Mesenchymal stem cell (in vitro differentiated cells and primary cell): ENCODE results near the gene HLCS.

Experiments used
- DNase-seq: peaks from one replicate; pipeline ENCODE4 v3.0.0-alpha.2; 2013
- H2AFZ ChIP-seq: one replicate; pipeline ENCODE4 v1.6.1; 2013; ENCODE audit warnings: low read depth, mild to moderate bottlenecking, control low read depth, inconsistent platforms, low read length, moderate library complexity
- H2AK5ac ChIP-seq: 2 replicates; pipeline ENCODE4 v1.6.1; 2013; ENCODE audit warnings: low read length, moderate library complexity, mild to moderate bottlenecking, inconsistent platforms; ENCODE audit not compliant: severe bottlenecking
- H2BK120ac ChIP-seq: one replicate; pipeline ENCODE4 v1.6.1; 2013; ENCODE audit warnings: low read depth, mild to moderate bottlenecking, inconsistent platforms, low read length, moderate library complexity
- H2BK12ac ChIP-seq, 2 experiments: one replicate each; pipeline ENCODE4 v1.6.1; 2013; ENCODE audit warnings: inconsistent platforms in 2 of 2, low read length in 2 of 2, mild to moderate bottlenecking in 2 of 2, moderate library complexity in 2 of 2, control low read depth in 1 of 2
- H2BK15ac ChIP-seq: one replicate; pipeline ENCODE4 v1.6.1; 2013; ENCODE audit warnings: mild to moderate bottlenecking, low read depth, inconsistent platforms; ENCODE audit not compliant: poor library complexity, severe bottlenecking
- H2BK5ac ChIP-seq: 2 replicates; pipeline ENCODE4 v1.6.1; 2013; ENCODE audit warnings: low read depth, mild to moderate bottlenecking, low read length, control low read depth, inconsistent platforms; ENCODE audit not compliant: poor library complexity, severe bottlenecking
- H3K14ac ChIP-seq, 2 experiments: one replicate each; pipeline ENCODE4 v1.6.1; 2013; ENCODE audit warnings: inconsistent platforms in 2 of 2, low read length in 2 of 2, control low read depth in 1 of 2, mild to moderate bottlenecking in 1 of 2, moderate library complexity in 1 of 2
- H3K18ac ChIP-seq, 2 experiments: one replicate each; pipeline ENCODE4 v1.6.1; 2013; ENCODE audit warnings: inconsistent platforms in 2 of 2, low read length in 2 of 2, control low read depth in 1 of 2, low read depth in 1 of 2, mild to moderate bottlenecking in 1 of 2
- H3K23ac ChIP-seq, 2 experiments: one replicate each; pipeline ENCODE4 v1.6.1; 2013; ENCODE audit warnings: inconsistent platforms in 2 of 2, low read length in 2 of 2, mild to moderate bottlenecking in 2 of 2, moderate library complexity in 2 of 2, control low read depth in 1 of 2
- H3K27ac ChIP-seq: 2 replicates; pipeline ENCODE4 v1.5.1; 2013; ENCODE audit warnings: mild to moderate bottlenecking, moderate library complexity, low read length, control low read depth, inconsistent platforms; ENCODE audit not compliant: poor library complexity, severe bottlenecking
- H3K27me3 ChIP-seq, 2 experiments: 2 replicates each; pipeline versions ENCODE4 v1.6.1 to v1.7.0; 2013; ENCODE audit warnings: low read length in 2 of 2, mild to moderate bottlenecking in 2 of 2, moderate library complexity in 2 of 2, control low read depth in 1 of 2, inconsistent platforms in 1 of 2; ENCODE audit not compliant: control insufficient read depth in 1 of 2, insufficient read depth in 1 of 2
- H3K36me3 ChIP-seq, 2 experiments: 2 replicates each; pipeline versions ENCODE4 v1.6.1 to v1.7.0; 2013; ENCODE audit warnings: low read length in 2 of 2, control low read depth in 1 of 2, inconsistent platforms in 1 of 2, low read depth in 1 of 2, mild to moderate bottlenecking in 1 of 2; ENCODE audit not compliant: insufficient read depth in 2 of 2, control insufficient read depth in 1 of 2
- H3K4ac ChIP-seq, 2 experiments: one replicate each; pipeline ENCODE4 v1.6.1; 2013; ENCODE audit warnings: inconsistent platforms in 2 of 2, low read length in 2 of 2, mild to moderate bottlenecking in 2 of 2, moderate library complexity in 2 of 2, control low read depth in 1 of 2, low read depth in 1 of 2
- H3K4me1 ChIP-seq: 2 replicates; pipeline ENCODE4 v1.6.1; 2013; ENCODE audit warnings: low read depth, low read length, control low read depth; ENCODE audit not compliant: control insufficient read depth, insufficient read depth
- H3K4me2 ChIP-seq: 2 replicates; pipeline ENCODE4 v1.6.1; 2013; ENCODE audit warnings: low read length, mild to moderate bottlenecking, inconsistent platforms; ENCODE audit not compliant: poor library complexity, severe bottlenecking
- H3K4me3 ChIP-seq, 2 experiments: 2 replicates each; pipeline versions ENCODE4 v1.5.1 to v1.7.0; 2013; ENCODE audit warnings: low read length in 2 of 2, mild to moderate bottlenecking in 2 of 2, control low read depth in 1 of 2, low read depth in 1 of 2; ENCODE audit not compliant: insufficient read depth in 1 of 2
- H3K79me1 ChIP-seq: replicated peaks from 2 replicates; pipeline ENCODE4 v1.6.1; 2013; ENCODE audit warnings: mild to moderate bottlenecking, control low read depth, low read length, inconsistent platforms; ENCODE audit not compliant: poor library complexity, severe bottlenecking
- H3K9ac ChIP-seq: 2 replicates; pipeline ENCODE4 v1.7.0; 2013; ENCODE audit warnings: mild to moderate bottlenecking, low read length, moderate library complexity
- H3K9me3 ChIP-seq: 2 replicates; pipeline ENCODE4 v1.7.0; 2013; ENCODE audit warnings: mild to moderate bottlenecking, low read length; ENCODE audit not compliant: control insufficient read depth
- H4K8ac ChIP-seq: one replicate; pipeline ENCODE4 v1.6.1; 2013; ENCODE audit warnings: inconsistent platforms, mild to moderate bottlenecking, low read length, moderate library complexity
- H4K91ac ChIP-seq: one replicate; pipeline ENCODE4 v1.6.1; 2013; ENCODE audit warnings: mild to moderate bottlenecking, low read length, inconsistent platforms
- WGBS: methylation state at CpG from one replicate; pipeline ENCODE4 v1.1.7; 2013; ENCODE audit warnings: mixed read lengths; 5-methylcytosine and 5-hydroxymethylcytosine counted together

Gene HLCS

GRCh38 chr21:36839123-36839522, 127.3 kb downstream of the HLCS start:
- Histone ChIP-seq H3K14ac (no peak overlapping the region), H2BK15ac (no peak overlapping the region), H2BK120ac (no peak overlapping the region), H3K9ac (peak overlapping the region; percentile 49), H3K4me3 (no peak overlapping the region), H3K36me3 (no peaks in the 10 kb centered on the region), H3K79me1 (peaks cover 15% of the 10 kb centered on the region), H4K8ac (no peak overlapping the region), H3K18ac (no peak overlapping the region), H2BK12ac (no peak overlapping the region), H2AFZ (no peak overlapping the region), H3K27ac (no peak overlapping the region), H3K27me3 (no peaks in the 10 kb centered on the region), H2BK5ac (no peak overlapping the region), H3K23ac (no peak overlapping the region), H3K4me1 (peaks cover 4% of the 10 kb centered on the region), H3K9me3 (no peaks in the 10 kb centered on the region), H4K91ac (no peak overlapping the region), H2AK5ac (peak overlapping the region; percentile 75), H3K4me2 (no peak overlapping the region), H3K4ac (no peak overlapping the region)
- peak; percentile 55 for DNase-seq
- over 99% methylated on average over 5 of the region's 6 CpGs for WGBS

GRCh38 chr21:36835383-36835795, 131.1 kb downstream of the HLCS start:
- no peak overlapping the region for H2BK12ac ChIP-seq
- no peaks in the 10 kb centered on the region for H3K36me3 ChIP-seq
- H2BK5ac ChIP-seq = no peak overlapping the region
- no peak overlapping the region for H2BK120ac ChIP-seq
- no peak overlapping the region for H3K23ac ChIP-seq
- no peak overlapping the region for H3K14ac ChIP-seq
- H3K4ac ChIP-seq = peak overlapping the region in 1 of 2 experiments; percentile 64
- no peak overlapping the region for H3K27ac ChIP-seq
- H2BK15ac ChIP-seq = no peak overlapping the region
- no peak overlapping the region for H3K4me3 ChIP-seq
- H3K18ac ChIP-seq = no peak overlapping the region
- H4K8ac ChIP-seq = no peak overlapping the region
- H3K9ac ChIP-seq = no peak overlapping the region
- 11% methylated on average over 1 of the region's 1 CpG for WGBS
- H3K4me2 ChIP-seq = no peak overlapping the region
- H2AFZ ChIP-seq = no peak overlapping the region
- no peak overlapping the region for H4K91ac ChIP-seq
- no peak overlapping the region for H2AK5ac ChIP-seq
- no peak for DNase-seq
- H3K9me3 ChIP-seq = no peaks in the 10 kb centered on the region
- peaks cover 4% of the 10 kb centered on the region for H3K4me1 ChIP-seq
- H3K79me1 ChIP-seq = peaks cover 17% of the 10 kb centered on the region
- no peaks in the 10 kb centered on the region for H3K27me3 ChIP-seq

- Histone ChIP-seq H3K36me3 (no peaks in the 10 kb centered on the region), H2AFZ (no peak overlapping the region), H3K9ac (no peak overlapping the region), H3K4me1 (peaks cover 4% of the 10 kb centered on the region), H3K4me2 (no peak overlapping the region), H4K8ac (no peak overlapping the region), H3K4me3 (no peak overlapping the region), H3K27me3 (no peaks in the 10 kb centered on the region), H2BK15ac (no peak overlapping the region), H3K9me3 (no peaks in the 10 kb centered on the region), H3K14ac (no peak overlapping the region), H3K4ac (no peak overlapping the region), H3K27ac (no peak overlapping the region), H3K23ac (no peak overlapping the region), H3K18ac (no peak overlapping the region), H2BK120ac (no peak overlapping the region), H2BK12ac (no peak overlapping the region), H2AK5ac (no peak overlapping the region), H3K79me1 (peaks cover 22% of the 10 kb centered on the region), H2BK5ac (no peak overlapping the region), H4K91ac (no peak overlapping the region)
- 100% methylated on average over 4 of the region's 4 CpGs for WGBS
- DNase-seq = no peak
Measured at GRCh38 chr21:36834192-36834591, 132.3 kb downstream of the HLCS start.

- Histone ChIP-seq H2BK120ac (no peak overlapping the region), H3K4me2 (no peak overlapping the region), H3K9me3 (no peaks in the 10 kb centered on the region), H3K23ac (no peak overlapping the region), H2AK5ac (no peak overlapping the region), H3K18ac (no peak overlapping the region), H3K27ac (no peak overlapping the region), H3K36me3 (peaks cover 0 to 3% of the 10 kb centered on the region in 2 experiments), H2BK15ac (no peak overlapping the region), H2AFZ (no peak overlapping the region), H3K4me1 (no peaks in the 10 kb centered on the region), H4K8ac (no peak overlapping the region), H2BK5ac (no peak overlapping the region), H3K14ac (no peak overlapping the region), H3K79me1 (peaks cover 18% of the 10 kb centered on the region), H3K4ac (no peak overlapping the region), H3K4me3 (no peak overlapping the region), H4K91ac (no peak overlapping the region), H3K9ac (no peak overlapping the region), H2BK12ac (no peak overlapping the region), H3K27me3 (no peaks in the 10 kb centered on the region)
- DNase-seq = no peak
- WGBS = 79% methylated on average over 8 of the region's 8 CpGs
Measured at GRCh38 chr21:36830100-36830499, 136.4 kb downstream of the HLCS start.
